GM21526 (cell line): ENCODE results near the gene PC.

ENCODE experiments used
- ATAC-seq: cut with Tn5 transposase; IDR thresholded peaks from one replicate; pipeline ENCODE4 v1.9.1; 2021; ENCODE audit warnings: moderate library complexity; ENCODE audit not compliant: unreplicated experiment, low FRiP score

Gene PC

DNA sequence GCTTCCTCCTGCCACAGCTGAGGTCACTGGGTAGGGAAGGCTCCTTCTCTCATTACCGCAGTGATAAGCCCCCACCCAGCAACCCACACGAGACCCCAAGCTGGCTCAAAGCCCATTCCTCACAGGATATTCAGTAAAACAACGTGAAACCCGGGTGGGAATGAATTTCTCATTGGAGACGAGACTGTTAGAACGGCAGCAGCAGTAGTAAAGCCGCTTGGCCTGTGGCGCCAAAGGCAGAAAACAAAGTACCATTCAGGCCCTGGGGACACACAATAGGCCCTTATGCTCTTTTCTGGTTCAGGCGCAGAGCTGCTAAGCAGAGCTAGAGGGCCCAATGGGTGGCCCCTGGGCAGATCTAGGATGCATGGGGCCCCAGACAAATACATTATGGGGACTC, 45.3 kb downstream of the PC start:
- no peak for ATAC-seq

GRCh38 chr11:66912361-66912760, 45.8 kb downstream of the PC start:
- ATAC-seq, result no peak

- ATAC-seq, result no peak
Measured at GRCh38 chr11:66910669-66911068, 47.5 kb downstream of the PC start.

DNA sequence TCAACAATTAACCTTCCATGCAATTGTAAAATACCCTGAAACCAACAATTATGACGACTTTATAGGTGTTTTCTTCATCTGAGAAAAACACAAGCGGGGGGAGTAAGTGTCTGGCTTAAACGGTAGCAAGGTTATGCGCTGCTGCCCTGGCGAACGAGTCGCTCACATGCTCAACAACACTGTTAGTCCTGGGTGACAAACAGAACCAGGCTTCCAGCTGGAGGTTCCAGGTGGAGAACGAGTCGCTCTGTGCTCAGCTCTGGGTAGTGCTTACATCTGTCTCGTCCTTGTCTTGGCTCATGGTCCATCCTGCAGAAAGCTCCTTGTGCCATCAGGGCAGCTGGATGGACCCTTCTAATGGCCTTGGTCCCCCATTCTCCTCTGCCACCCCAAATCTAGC, 48.2 kb downstream of the PC start:
- no peak for ATAC-seq

GRCh38 chr11:66909181-66909580, 49.0 kb downstream of the PC start:
- no peak for ATAC-seq

GRCh38 chr11:66907751-66908630, 50.2 kb downstream of the PC start:
- ATAC-seq, result no peak

DNA sequence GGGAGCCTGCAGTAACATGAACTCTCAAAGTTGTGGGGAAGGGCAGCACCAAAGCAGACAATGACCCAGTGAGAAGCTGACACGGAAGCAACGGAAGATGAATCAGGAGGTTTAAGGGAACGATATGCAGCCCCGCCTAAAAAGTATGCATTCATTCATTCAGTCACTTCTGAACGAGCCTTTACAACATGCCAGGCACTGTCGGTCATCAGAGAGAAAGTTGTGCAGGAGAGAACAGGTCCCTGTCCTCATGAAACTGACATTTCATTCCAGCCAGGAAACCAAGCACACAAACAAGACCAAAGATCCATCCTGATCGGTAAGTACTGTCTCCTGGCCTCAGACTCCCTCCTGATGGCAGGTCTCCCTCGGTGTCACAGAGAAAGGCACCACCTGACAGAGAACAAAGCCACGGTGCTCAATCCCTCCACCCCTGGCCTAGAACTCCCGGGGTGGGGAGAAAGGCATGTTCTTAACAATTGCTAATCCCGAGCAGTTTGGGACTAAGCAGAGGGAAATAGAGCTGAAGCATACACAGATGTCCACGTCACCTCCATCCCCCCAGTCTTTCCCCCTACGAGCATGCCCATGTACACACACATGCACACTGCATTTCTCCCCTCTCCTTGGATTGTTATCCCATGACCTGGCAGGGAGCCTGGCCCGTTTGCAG, 52.0 kb downstream of the PC start:
- no peak for ATAC-seq

DNA sequence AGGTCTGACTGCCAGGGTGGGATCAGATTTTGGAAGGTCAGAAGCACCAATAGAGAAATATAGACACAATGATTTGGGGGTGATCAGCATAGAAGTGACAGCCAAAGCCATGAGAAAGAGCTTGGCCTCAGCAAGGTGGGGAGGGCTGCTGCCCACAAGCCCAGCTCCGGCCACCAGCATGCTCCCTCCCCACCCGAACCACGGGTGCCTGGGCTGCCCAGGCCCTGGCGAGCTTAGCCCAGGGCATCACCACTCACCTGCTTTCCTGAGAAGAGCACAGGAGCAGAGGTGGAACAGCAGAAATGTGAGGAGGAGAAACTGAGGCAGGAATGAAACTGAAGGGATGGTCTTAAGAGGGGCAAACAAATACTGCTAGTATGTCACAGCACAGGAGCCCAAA, 52.6 kb downstream of the PC start:
- no peak for ATAC-seq

DNA sequence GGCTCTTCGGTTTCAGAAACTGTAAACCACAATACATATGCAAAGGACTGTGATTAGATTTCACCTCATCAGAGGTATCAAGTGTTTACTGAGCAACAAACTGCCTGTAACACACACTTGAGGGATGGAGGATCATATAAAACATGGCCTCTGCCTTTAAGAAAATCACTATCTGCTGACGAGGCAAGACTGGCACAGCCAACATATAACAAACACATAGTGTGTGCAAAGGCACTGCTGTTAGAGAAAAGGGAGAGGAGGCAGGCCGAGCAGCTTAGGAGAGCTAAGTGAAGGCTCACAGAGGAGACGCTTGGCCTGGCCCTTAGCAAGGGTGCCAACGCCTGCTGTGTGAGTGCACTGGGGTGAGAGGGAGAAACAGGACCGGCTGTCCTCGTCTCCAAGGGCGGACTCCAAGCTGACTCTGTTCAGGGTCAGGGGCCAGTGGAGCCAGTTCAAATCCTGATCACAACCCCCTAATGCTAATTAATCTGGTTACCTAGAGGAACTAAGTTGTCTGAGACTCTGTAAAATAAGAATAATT, 53.1 kb downstream of the PC start:
- no peak for ATAC-seq

- ATAC-seq, result no peak
Measured at GRCh38 chr11:66904561-66904960, 53.6 kb downstream of the PC start.

GRCh38 chr11:66904055-66904454, 54.1 kb downstream of the PC start:
- no peak for ATAC-seq

GRCh38 chr11:66902486-66903177, 55.6 kb downstream of the PC start:
- no peak for ATAC-seq

GRCh38 chr11:66901964-66902390, 56.2 kb downstream of the PC start:
- no peak for ATAC-seq

DNA sequence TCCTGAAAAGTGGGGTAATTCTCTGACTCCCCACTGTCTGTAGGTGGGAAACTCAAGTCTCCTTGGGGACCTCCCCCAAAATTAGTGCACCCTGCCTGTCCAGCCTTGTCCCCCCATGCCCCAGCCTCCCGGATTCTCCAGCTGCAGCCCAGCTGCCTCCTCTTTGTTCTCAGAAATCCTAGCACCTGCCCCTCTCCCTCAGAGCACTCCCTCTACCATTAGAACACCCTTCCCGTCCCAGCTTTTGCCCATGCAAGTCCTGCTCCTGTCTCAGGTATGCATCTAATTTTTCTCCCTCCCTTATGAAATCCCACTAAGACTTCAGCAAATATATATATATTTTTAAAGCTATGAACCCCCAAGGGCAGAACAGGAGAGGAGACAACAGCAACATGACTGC, 64.0 kb downstream of the PC start:
- ATAC-seq, result no peak

- ATAC-seq, result no peak
Measured at GRCh38 chr11:66892911-66893310, 65.3 kb downstream of the PC start.

GRCh38 chr11:66891851-66892660, 66.1 kb downstream of the PC start:
- peak; percentile 62 for ATAC-seq

- ATAC-seq, result no peak
Measured at GRCh38 chr11:66889960-66890359, 68.2 kb downstream of the PC start.

- no peak for ATAC-seq
Measured at GRCh38 chr11:66888282-66888681, 69.9 kb downstream of the PC start.

GRCh38 chr11:66887526-66887925, 70.7 kb downstream of the PC start:
- ATAC-seq, result no peak

DNA sequence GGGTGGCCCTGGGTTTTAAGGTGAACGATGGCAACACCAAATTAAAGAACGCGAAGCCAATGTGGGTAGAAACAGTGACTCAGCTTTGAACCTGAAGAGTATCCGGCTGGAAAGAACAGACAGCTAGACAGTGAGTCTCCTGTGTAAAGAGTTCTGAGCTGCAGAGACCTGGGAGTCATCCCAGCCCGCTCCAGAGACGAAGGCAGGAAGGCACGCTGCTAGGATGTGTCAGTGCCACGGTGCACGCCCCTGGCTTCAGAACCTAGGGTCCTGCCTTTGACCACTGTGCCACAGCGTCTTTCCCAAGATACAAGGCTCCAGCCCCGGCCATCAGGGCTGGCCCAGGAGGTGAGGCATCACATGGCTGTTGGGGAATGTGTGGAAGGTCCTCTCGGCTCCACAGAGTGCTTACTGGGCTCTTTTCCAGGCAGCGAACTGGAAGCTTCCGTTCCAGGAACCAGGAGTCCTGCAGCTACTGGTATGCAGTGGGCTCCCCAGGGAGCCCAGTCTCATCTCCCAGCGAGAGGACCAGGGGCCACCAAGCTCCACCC, 71.4 kb downstream of the PC start:
- ATAC-seq, result no peak
